Measurements from ENCODE around the gene TEX52.
A peak's percentile ranks its signal among the peaks of the same experiment; 100 is the strongest.

TEX52 gene

DNA sequence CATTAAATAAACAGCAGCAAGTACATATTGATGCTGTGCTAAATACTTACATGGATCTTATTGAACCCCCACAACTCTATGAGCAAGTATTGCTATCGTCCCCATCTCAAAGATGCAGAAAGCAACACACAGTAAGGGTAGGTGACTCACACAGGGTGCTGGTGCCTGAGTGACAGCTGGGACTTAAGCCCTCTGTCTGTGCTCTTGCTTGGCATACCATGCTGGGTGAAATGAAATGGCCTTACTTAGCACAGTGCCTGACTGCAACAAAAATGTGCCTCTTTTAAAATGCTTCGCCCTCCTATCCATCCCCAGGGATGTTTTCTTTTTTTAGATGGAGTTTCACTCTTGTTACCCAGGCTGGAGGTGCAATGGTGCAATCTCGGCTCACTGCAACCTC lies 788 bp downstream of the TEX52 start:
- H3K4me3 Mint-ChIP-seq, result no peak overlapping the region
- H3K36me3 Mint-ChIP-seq (ENCODE audit: low read depth), result peaks cover 57% of the 10 kb centered on the region
- H3K9me3 Mint-ChIP-seq, result no peaks in the 10 kb centered on the region
- H3K27ac Mint-ChIP-seq, result no peak overlapping the region
- H3K27me3 Mint-ChIP-seq, result no peaks in the 10 kb centered on the region
- no peaks in the 10 kb centered on the region for H3K4me1 Mint-ChIP-seq (ENCODE audit: low read depth)
- intact Hi-C loops (cut with micrococcal nuclease), result no loop called here

GRCh38 chr12:2855546-2855945 lies 1.3 kb downstream of the TEX52 start:
- Mint-ChIP-seq H3K9me3 (no peaks in the 10 kb centered on the region), H3K4me1 (ENCODE audit: low read depth) (no peaks in the 10 kb centered on the region), H3K27ac (no peak overlapping the region), H3K36me3 (ENCODE audit: low read depth) (peaks cover 56% of the 10 kb centered on the region), H3K4me3 (no peak overlapping the region), H3K27me3 (no peaks in the 10 kb centered on the region)
- intact Hi-C loops (cut with micrococcal nuclease), result no loop called here

- no peak overlapping the region for H3K27ac Mint-ChIP-seq
Observed at GRCh38 chr12:2854669-2855453, 2.0 kb downstream of the TEX52 start.

GRCh38 chr12:2853626-2854025 lies 3.2 kb downstream of the TEX52 start:
- intact Hi-C loops (cut with micrococcal nuclease), result loop anchor here (1.0 to 5.0 kb wide), 2 partner anchors 89 to 188 kb away; no protein-coding TSS in a partner anchor
- Mint-ChIP-seq H3K9me3 (no peaks in the 10 kb centered on the region), H3K4me1 (ENCODE audit: low read depth) (no peaks in the 10 kb centered on the region), H3K27me3 (no peaks in the 10 kb centered on the region), H3K36me3 (ENCODE audit: low read depth) (peaks cover 48% of the 10 kb centered on the region), H3K27ac (no peak overlapping the region), H3K4me3 (no peak overlapping the region)

More at GRCh38 chr12:2854669-2855453, 2.0 kb downstream of the TEX52 start:
- H3K27me3 Mint-ChIP-seq, result no peaks in the 10 kb centered on the region
- H3K4me3 Mint-ChIP-seq, result no peak overlapping the region
- H3K36me3 Mint-ChIP-seq (ENCODE audit: low read depth), result peaks cover 49% of the 10 kb centered on the region
- intact Hi-C loops (cut with micrococcal nuclease), result loop anchor here (5.0 kb wide), 1 partner anchor 87 kb away; no protein-coding TSS in a partner anchor
- H3K4me1 Mint-ChIP-seq (ENCODE audit: low read depth), result no peaks in the 10 kb centered on the region
- H3K9me3 Mint-ChIP-seq, result no peaks in the 10 kb centered on the region

DNA sequence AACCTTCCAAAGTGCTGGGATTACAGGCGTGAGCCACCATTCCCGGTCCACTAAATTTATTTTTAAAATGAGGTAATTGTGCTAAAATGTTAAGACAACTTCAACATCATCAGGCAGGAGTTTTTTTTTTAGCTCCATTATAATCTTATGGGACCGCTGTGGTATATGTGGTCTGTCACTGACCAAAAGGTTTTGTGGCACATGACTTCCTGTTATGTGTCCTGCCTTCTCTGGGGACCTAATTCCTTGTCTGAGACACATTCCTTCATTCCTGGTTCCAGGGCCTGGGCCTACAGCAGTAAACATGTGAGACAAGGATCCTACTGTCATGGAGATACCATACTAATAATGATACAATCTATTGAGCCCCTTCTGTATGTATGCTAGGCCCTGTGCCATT lies 4.9 kb downstream of the TEX52 start:
- H3K4me1 Mint-ChIP-seq (ENCODE audit: low read depth), result no peaks in the 10 kb centered on the region
- H3K27me3 Mint-ChIP-seq, result no peaks in the 10 kb centered on the region
- intact Hi-C loops (cut with micrococcal nuclease), result loop anchor here (5.0 kb wide), 1 partner anchor 90 kb away; no protein-coding TSS in a partner anchor
- no peak overlapping the region for H3K4me3 Mint-ChIP-seq
- no peaks in the 10 kb centered on the region for H3K9me3 Mint-ChIP-seq
- H3K36me3 Mint-ChIP-seq (ENCODE audit: low read depth), result peaks cover 49% of the 10 kb centered on the region
- no peak overlapping the region for H3K27ac Mint-ChIP-seq

DNA sequence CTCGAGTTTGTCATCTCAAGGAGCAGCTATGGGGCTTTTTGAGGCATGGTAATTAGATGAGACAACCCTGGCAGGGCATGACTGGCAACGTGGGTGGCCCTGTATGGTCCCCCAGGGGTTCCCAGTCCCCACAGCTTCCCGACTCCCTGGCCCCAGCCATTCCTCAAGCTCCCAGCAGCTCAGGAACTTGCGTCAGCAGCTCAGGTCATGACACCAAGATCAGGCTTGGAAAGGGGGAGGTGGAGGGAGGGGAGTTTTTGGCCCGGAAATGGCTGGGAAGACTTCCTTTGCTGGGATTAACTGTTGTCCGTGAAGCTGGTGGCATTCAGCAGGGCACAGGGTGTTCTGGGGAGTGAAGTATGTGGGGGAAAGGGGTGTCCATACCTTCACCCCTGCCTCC lies 11.6 kb downstream of the TEX52 start:
- H3K27me3 Mint-ChIP-seq, result no peaks in the 10 kb centered on the region
- no peak overlapping the region for H3K4me3 Mint-ChIP-seq
- intact Hi-C loops (cut with micrococcal nuclease), result no loop called here
- no peaks in the 10 kb centered on the region for H3K9me3 Mint-ChIP-seq
- H3K36me3 Mint-ChIP-seq (ENCODE audit: low read depth), result peaks cover 76% of the 10 kb centered on the region
- H3K27ac Mint-ChIP-seq, result no peak overlapping the region
- H3K4me1 Mint-ChIP-seq (ENCODE audit: low read depth), result no peaks in the 10 kb centered on the region

DNA sequence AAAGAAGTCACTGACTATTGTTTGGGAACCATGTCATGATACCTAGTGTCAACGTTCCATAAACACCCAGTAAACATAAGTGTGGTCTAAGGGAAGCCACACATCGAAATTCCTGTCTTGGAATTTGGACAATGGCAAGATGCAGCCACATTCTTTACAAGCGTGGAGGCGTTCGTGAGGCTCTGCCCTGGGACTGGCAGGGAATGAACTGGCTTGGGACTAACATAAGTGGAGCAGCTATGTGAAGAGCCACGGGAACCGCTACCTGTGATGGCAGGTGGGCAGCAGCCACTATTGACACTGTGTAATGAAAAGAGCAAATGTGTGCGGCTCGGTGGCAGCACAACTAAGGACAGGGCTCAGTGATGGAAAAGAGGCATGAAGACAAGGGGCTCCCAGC lies 12.1 kb downstream of the TEX52 start:
- Mint-ChIP-seq H3K27ac (no peak overlapping the region), H3K36me3 (ENCODE audit: low read depth) (peaks cover 81% of the 10 kb centered on the region), H3K27me3 (no peaks in the 10 kb centered on the region), H3K4me1 (ENCODE audit: low read depth) (no peaks in the 10 kb centered on the region), H3K9me3 (no peaks in the 10 kb centered on the region), H3K4me3 (no peak overlapping the region)
- intact Hi-C loops (cut with micrococcal nuclease), result no loop called here

- H3K9me3 Mint-ChIP-seq, result no peaks in the 10 kb centered on the region
- no peaks in the 10 kb centered on the region for H3K4me1 Mint-ChIP-seq (ENCODE audit: low read depth)
- peaks cover 83% of the 10 kb centered on the region for H3K36me3 Mint-ChIP-seq (ENCODE audit: low read depth)
- H3K27me3 Mint-ChIP-seq, result no peaks in the 10 kb centered on the region
- no peak overlapping the region for H3K4me3 Mint-ChIP-seq
- H3K27ac Mint-ChIP-seq, result no peak overlapping the region
- intact Hi-C loops (cut with micrococcal nuclease), result no loop called here
Observed at GRCh38 chr12:2842948-2843347, 13.9 kb downstream of the TEX52 start.

DNA sequence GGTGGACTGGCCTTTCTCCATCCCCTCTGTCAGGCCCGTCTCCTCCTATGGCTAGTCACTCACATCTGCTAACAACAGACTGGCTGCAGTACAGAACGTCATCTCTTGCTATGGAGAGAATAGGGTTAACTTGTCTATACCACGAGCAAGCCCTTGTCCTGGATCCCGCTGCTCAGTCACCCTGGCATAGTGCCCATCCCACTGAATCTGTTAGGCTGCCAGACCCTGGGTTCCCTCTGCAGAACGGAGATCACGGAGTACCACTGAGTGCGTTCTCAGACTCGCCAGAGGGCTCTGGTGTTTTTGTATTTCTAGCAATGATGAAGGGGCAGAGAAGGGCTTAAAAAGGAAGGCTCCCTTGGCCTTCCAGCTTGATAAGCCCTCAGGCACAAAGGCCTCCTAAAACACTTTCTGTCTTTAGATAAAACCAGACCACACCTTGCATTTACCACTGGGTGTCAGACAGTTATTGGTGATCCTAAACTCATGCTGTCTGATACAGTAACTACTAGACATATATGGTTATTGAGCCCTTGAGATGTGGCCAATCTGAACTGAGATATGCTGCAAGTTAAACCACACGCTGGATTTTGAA lies 15.7 kb downstream of the TEX52 start:
- Mint-ChIP-seq H3K9me3 (no peaks in the 10 kb centered on the region), H3K4me1 (ENCODE audit: low read depth) (peaks cover 7% of the 10 kb centered on the region), H3K27ac (no peak overlapping the region), H3K4me3 (no peak overlapping the region), H3K36me3 (ENCODE audit: low read depth) (peaks cover 81% of the 10 kb centered on the region), H3K27me3 (no peaks in the 10 kb centered on the region)
- intact Hi-C loops (cut with micrococcal nuclease), result no loop called here

DNA sequence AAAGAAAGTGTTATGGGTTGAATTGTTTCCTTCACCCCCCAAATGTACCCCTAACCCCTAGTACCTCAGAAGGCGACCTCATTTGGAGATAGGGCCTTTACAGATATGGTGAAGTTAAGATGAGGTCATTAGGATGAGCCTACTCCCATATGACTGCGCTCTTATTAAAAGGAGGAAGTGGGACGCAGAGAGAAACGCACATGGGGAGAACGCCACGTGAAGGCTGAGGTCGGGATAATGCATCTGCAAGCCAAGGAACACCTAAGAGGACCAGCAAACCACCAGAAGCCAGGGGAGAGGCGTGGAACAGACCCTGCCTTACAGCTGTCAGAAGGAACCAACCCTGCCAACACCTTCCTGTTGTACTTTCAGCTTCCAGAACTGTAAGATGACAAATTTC lies 20.3 kb downstream of the TEX52 start:
- H3K36me3 Mint-ChIP-seq (ENCODE audit: low read depth), result peaks cover 67% of the 10 kb centered on the region
- intact Hi-C loops (cut with micrococcal nuclease), result no loop called here
- no peaks in the 10 kb centered on the region for H3K9me3 Mint-ChIP-seq
- H3K4me1 Mint-ChIP-seq (ENCODE audit: low read depth), result peaks cover 32% of the 10 kb centered on the region
- no peak overlapping the region for H3K4me3 Mint-ChIP-seq
- H3K27ac Mint-ChIP-seq, result peak overlapping the region; percentile 21
- peaks cover 8% of the 10 kb centered on the region for H3K27me3 Mint-ChIP-seq

DNA sequence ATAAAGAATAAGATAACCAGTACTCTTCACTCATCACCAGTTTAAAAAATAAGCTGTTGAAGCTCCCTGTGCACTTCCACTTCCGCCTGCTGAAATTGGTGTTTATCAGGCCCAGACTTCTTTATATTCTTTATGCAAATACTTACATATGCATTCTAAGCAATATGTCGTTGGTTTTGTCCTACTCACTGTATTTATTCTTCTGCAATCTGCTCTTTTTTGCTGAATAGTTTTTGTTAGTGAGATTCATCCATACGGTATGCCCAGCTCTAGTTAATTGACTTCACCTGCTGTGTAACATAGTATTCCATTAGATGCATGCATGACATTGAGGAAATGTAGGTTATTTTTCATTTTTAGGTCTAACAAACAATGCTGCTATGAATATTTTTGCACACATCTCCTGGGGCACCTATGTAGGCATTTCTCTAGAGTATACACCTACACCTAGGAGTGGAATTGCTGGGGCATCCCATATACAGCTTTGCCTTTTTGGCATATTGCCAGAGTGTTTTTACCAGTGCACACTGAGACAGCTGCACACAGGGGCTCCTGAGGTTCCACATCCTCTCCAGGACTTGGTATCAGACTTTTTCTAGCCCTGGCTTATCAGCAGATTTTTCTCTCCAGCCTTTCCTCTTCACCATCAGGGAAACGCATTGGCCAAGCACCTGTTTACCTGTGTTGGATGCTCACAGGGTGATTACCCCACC lies 21.0 kb downstream of the TEX52 start:
- Mint-ChIP-seq H3K27me3 (peaks cover 8% of the 10 kb centered on the region), H3K9me3 (no peaks in the 10 kb centered on the region)

GRCh38 chr12:2834581-2835491 lies 22.0 kb downstream of the TEX52 start, which contains the start of gene NRIP2:
Gene NRIP2 (minus strand): TSS chr12:2835035. CDS start chr12:2834983, 52 bp downstream.
- Mint-ChIP-seq H3K36me3 (ENCODE audit: low read depth) (peaks cover 67% of the 10 kb centered on the region), H3K27ac (no peak within 1 kb of the TSS), H3K9me3 (no peaks in the 10 kb centered on the region), H3K4me1 (ENCODE audit: low read depth) (peaks cover 32% of the 10 kb centered on the region), H3K4me3 (no peak within 1 kb of the TSS), H3K27me3 (peaks cover 8% of the 10 kb centered on the region)
- intact Hi-C loops (cut with micrococcal nuclease), result no loop called here

More for the DNA sequence above, 21.0 kb downstream of the TEX52 start:
- peaks cover 67% of the 10 kb centered on the region for H3K36me3 Mint-ChIP-seq (ENCODE audit: low read depth)
- peaks cover 32% of the 10 kb centered on the region for H3K4me1 Mint-ChIP-seq (ENCODE audit: low read depth)
- intact Hi-C loops (cut with micrococcal nuclease), result no loop called here
- H3K4me3 Mint-ChIP-seq, result no peak overlapping the region
- H3K27ac Mint-ChIP-seq, result peak overlapping the region; percentile 21

- intact Hi-C loops (cut with micrococcal nuclease), result no loop called here
- Mint-ChIP-seq H3K9me3 (no peaks in the 10 kb centered on the region), H3K4me1 (ENCODE audit: low read depth) (peaks cover 32% of the 10 kb centered on the region), H3K4me3 (no peak overlapping the region), H3K36me3 (ENCODE audit: low read depth) (peaks cover 67% of the 10 kb centered on the region), H3K27me3 (peaks cover 8% of the 10 kb centered on the region), H3K27ac (no peak overlapping the region)
Observed at GRCh38 chr12:2833810-2834209, 23.0 kb downstream of the TEX52 start.
